GM10266 (cell line): ENCODE results near the gene FBLN1.

Experiments used
- DNase-seq: peaks from one replicate; pipeline ENCODE4 v3.0.0; 2012; ENCODE audit errors: extremely low spot score
- CTCF ChIP-seq: IDR thresholded peaks from 2 replicates; pipeline ENCODE4 v1.5.1; 2012; ENCODE audit warnings: mild to moderate bottlenecking, low read depth; ENCODE audit not compliant: control insufficient read depth, insufficient read depth; ENCODE audit errors: missing control alignments

The FBLN1 gene

DNA sequence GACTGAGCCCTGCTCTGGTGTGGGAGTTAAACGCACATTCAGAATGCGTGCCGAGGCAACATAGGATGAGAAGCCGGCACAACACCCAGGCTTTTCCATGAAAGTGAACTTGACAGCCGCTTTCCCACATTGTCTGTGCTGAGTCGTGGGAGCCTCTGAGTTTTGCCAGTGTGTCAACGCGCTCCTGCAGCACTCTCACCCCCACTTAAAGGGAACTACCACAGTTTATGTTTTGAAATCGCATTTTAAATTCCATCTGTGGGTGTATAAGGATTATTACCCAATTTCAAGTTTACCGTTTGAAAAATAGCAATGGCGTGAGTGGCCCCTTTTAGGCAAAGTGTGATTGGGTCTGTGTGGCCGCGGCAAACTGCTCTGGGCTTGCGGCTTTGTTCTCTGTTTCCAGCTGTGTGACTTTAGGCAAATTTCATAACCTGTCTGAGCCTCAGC lies 81.5 kb downstream of the FBLN1 start:
- TF ChIP-seq CTCF, result no peak
- no peak for DNase-seq

GRCh38 chr22:45584621-45585436 lies 82.1 kb downstream of the FBLN1 start:
- TF ChIP-seq CTCF, result no peak
- no peak for DNase-seq

- no peak for DNase-seq
- no peak for TF ChIP-seq CTCF
These were observed 82.7 kb downstream of the FBLN1 start for GRCh38 chr22:45585437-45585755.

DNA sequence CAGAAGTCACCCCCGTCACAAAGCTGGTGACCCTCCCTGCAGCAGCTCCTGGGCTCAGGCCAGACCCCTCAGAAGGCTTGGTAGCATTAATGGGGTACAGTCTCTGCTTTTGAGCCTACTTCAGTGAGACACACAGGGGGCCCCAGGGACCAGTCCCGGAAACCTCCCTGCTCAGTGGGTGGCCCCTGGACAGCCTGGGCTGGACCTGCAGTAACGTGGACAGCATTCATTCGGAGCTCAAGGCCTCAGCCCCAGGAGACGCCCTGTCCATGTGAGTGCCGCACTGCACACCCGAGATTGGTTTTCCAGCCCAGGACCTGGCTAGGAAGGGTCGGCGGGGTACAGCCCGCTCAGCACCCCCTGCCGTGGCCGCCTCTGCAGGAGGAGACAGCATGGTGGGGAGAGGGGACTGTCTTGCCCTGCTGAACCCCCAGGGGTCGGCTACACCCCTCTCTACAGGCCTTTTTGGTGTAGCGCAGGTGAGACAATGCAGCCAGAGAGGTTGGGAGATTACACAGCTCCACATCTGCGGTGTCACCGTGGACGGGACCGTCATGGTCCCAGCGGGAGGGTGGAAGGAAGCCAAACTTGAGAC lies 83.4 kb downstream of the FBLN1 start:
- DNase-seq, result no peak
- TF ChIP-seq CTCF, result no peak

DNA sequence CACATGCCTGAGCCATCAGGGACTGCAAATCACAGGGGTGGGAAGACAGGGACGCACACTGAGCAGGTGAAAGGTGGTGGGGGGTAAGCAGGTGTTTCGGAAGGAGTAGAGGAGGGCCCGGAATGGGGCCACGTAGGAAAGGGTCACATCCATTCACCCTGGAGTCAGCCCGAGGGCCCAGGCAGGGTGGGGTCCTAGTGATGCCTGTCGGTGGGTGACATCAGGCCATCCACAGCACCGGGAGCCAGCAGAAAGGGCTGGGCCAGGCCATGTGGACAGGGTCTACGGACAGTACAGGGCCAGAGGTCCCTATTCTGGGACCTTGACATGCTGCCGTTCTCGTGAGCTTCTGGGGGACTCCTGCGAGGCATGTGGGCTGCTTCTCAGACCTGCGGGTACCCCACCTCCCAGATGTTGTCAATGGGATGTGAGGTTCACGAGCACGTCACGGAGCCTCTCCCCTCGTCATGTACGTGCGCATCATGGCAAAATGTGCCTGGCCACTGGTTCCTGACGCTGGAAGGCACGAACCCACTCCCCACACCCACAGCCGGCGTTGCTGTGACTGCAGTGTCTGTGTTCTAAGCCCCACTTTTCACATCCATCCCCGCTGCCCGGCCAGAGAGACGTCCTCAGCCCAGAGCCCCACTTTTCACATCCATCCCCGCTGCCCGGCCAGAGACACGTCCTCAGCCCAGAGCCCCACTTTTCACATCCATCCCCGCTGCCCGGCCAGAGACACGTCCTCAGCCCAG lies 84.1 kb downstream of the FBLN1 start:
- TF ChIP-seq CTCF, result no peak
- DNase-seq, result no peak

GRCh38 chr22:45587638-45588505 lies 85.2 kb downstream of the FBLN1 start:
- DNase-seq, result no peak
- no peak for TF ChIP-seq CTCF
